Endothelial cell of umbilical vein (primary cell): ENCODE measurements around the gene BRAT1. TPM values are rescaled to one million over a fixed set of nuclear protein-coding genes. Genes with fewer than 3 reads are reported as not detected.

Source experiments
- BruUV-seq: library from RNA; stranded (reverse); fragments of 400-500 nt; replicated peaks from 2 replicates; lab custom pipeline; 2021; lab: Mats Ljungman, UMichigan
- CTCF ChIA-PET: fragments of 300-600, 350-600 bp; sonication (Branson Sonifier 250); formaldehyde crosslinking; loops from one replicate; lab custom pipeline; 2021; ENCODE audit warnings: antibody characterized with exemption, inconsistent platforms; lab: Charles Lee
- POLR2A ChIA-PET: fragments of 300-600, 350-600 bp; sonication (Branson Sonifier 250); formaldehyde crosslinking; loops from one replicate; lab custom pipeline; 2021; ENCODE audit warnings: antibody characterized with exemption, inconsistent platforms; lab: Charles Lee
- DNase-seq: peaks from one replicate; pipeline ENCODE4 v3.0.0-alpha.2; 2011; ENCODE audit warnings: low read depth, low spot score
- FAIRE-seq: peaks from 2 replicates; lab custom pipeline; 2011; peaks lifted over from hg19 to GRCh38; lab: Jason Lieb, UNC
- H2AFZ ChIP-seq: 2 replicates; pipeline ENCODE4 v1.6.0; 2012; ENCODE audit warnings: low read depth, low read length, control low read depth, inconsistent platforms
- H3K27ac ChIP-seq: 2 replicates; pipeline ENCODE4 v1.5.1; 2011; ENCODE audit warnings: low read depth, mild to moderate bottlenecking, control low read depth, low read length, moderate library complexity; ENCODE audit not compliant: insufficient read depth
- H3K27me3 ChIP-seq, 2 experiments: 2 replicates each; pipeline versions ENCODE4 v1.6.0 to v1.6.1; 2011; ENCODE audit warnings: low read length in 2 of 2, mixed read lengths in 1 of 2; ENCODE audit not compliant: control insufficient read depth in 2 of 2, insufficient read depth in 2 of 2
- H3K36me3 ChIP-seq, 2 experiments: 2 replicates in 1 of 2; 3 replicates in 1 of 2; pipeline ENCODE4 v1.5.1; 2011; ENCODE audit warnings: low read length in 2 of 2, mild to moderate bottlenecking in 1 of 2, moderate library complexity in 1 of 2; ENCODE audit not compliant: control insufficient read depth in 2 of 2, insufficient read depth in 2 of 2; ENCODE audit errors: extremely low read depth in 1 of 2
- H3K4me1 ChIP-seq: 3 replicates; pipeline ENCODE4 v1.5.1; 2011; ENCODE audit warnings: mild to moderate bottlenecking, low read length; ENCODE audit not compliant: control insufficient read depth, insufficient read depth; ENCODE audit errors: extremely low read depth
- H3K4me2 ChIP-seq: 2 replicates; pipeline ENCODE4 v1.6.1; 2011; ENCODE audit warnings: low read length, control low read depth, mixed read lengths; ENCODE audit not compliant: insufficient read depth
- H3K4me3 ChIP-seq, 3 experiments: fragments of 200-600 bp in 1 of 3; sonication (generic), shearing (Covaris generic) in 1 of 3; replicated peaks in 1 of 3; 2 replicates each; pipeline ENCODE4 v1.5.1; 2011 to 2016; ENCODE audit warnings: control low read depth in 3 of 3, low read length in 3 of 3, mild to moderate bottlenecking in 2 of 3, inconsistent platforms in 1 of 3, low read depth in 1 of 3, moderate library complexity in 1 of 3; ENCODE audit not compliant: insufficient read depth in 1 of 3
- H3K79me2 ChIP-seq: 2 replicates; pipeline ENCODE4 v1.6.0; 2012; ENCODE audit warnings: low read length, inconsistent platforms; ENCODE audit not compliant: control insufficient read depth, insufficient read depth
- H3K9ac ChIP-seq: replicated peaks from 2 replicates; pipeline ENCODE3; 2011; ENCODE audit warnings: low read length, control low read depth; ENCODE audit not compliant: insufficient read depth; ENCODE audit errors: extremely low read depth
- H3K9me1 ChIP-seq: replicated peaks from 3 replicates; pipeline ENCODE4 v1.6.0; 2011; ENCODE audit warnings: mild to moderate bottlenecking, low read length; ENCODE audit not compliant: control insufficient read depth, insufficient read depth; ENCODE audit errors: extremely low read depth
- H3K9me3 ChIP-seq: replicated peaks from 2 replicates; pipeline ENCODE4 v1.5.1; 2012; ENCODE audit warnings: low read length, inconsistent platforms; ENCODE audit not compliant: control insufficient read depth, insufficient read depth
- H4K20me1 ChIP-seq: replicated peaks from 2 replicates; pipeline ENCODE3; 2011; ENCODE audit warnings: mild to moderate bottlenecking, low read length; ENCODE audit not compliant: control insufficient read depth, insufficient read depth; ENCODE audit errors: extremely low read depth
- CTCF ChIP-seq, 2 donors: IDR thresholded peaks; 1 replicate in 1 of 2; 2 replicates in 1 of 2; pipeline ENCODE4 v1.5.1; 2011; ENCODE audit warnings: low read length in 2 of 2, mild to moderate bottlenecking in 2 of 2, moderate library complexity in 2 of 2, control low read depth in 1 of 2, inconsistent platforms in 1 of 2, low read depth in 1 of 2; ENCODE audit not compliant: insufficient read depth in 1 of 2; ENCODE audit errors: extremely low read depth in 1 of 2
- EZH2 ChIP-seq: IDR thresholded peaks from 2 replicates; pipeline ENCODE4 v1.6.1; 2012; ENCODE audit warnings: borderline replicate concordance, low read depth, mild to moderate bottlenecking, moderate library complexity, low read length, inconsistent platforms; ENCODE audit not compliant: severe bottlenecking
- FOS ChIP-seq: IDR thresholded peaks from 2 replicates; pipeline ENCODE4 v1.6.1; 2011; ENCODE audit warnings: mild to moderate bottlenecking, low read length, moderate library complexity, borderline replicate concordance; ENCODE audit not compliant: insufficient read depth
- GATA2 ChIP-seq: IDR thresholded peaks from 2 replicates; pipeline ENCODE4 v1.7.0; 2011; ENCODE audit warnings: low read depth, mild to moderate bottlenecking, moderate library complexity, mixed read lengths, low read length; ENCODE audit not compliant: insufficient read length, insufficient read depth
- JUN ChIP-seq: IDR thresholded peaks from 2 replicates; pipeline ENCODE4 v1.6.1; 2011; ENCODE audit warnings: borderline replicate concordance, low read depth; ENCODE audit not compliant: insufficient read length, insufficient read depth
- MAX ChIP-seq: IDR thresholded peaks from 2 replicates; pipeline ENCODE4 v1.6.1; 2011; ENCODE audit not compliant: insufficient read depth, insufficient read length
- MYC ChIP-seq: IDR thresholded peaks from one replicate; pipeline ENCODE4 v1.6.1; 2011; ENCODE audit warnings: mild to moderate bottlenecking, low read depth, low read length
- POLR2A ChIP-seq: IDR thresholded peaks from 2 replicates; pipeline ENCODE4 v1.6.1; 2012; ENCODE audit warnings: low read depth, mild to moderate bottlenecking, control low read depth, low read length
- POLR2AphosphoS5 ChIP-seq: IDR thresholded peaks from 2 replicates; pipeline ENCODE4 v1.6.1; 2012; ENCODE audit warnings: low read depth, mild to moderate bottlenecking, control low read depth, low read length, moderate library complexity; ENCODE audit not compliant: insufficient read depth
- dilution Hi-C: fragments of 300-500 bp; cut with MboI; formaldehyde crosslinking; loops from one replicate; pipeline ENCODE4 v1.15.0; 2019; ENCODE audit warnings: low sequenced_read_pairs; ENCODE audit not compliant: extremely low pct_ligation_motif_present
- intact Hi-C: fragments of 100-400 bp; cut with micrococcal nuclease; formaldehyde crosslinking; loops from one replicate; pipeline ENCODE4 v1.10.0; 2022
- polyA plus RNA-seq, 4 experiments: library from polyadenylated mRNA; depleted of rRNA in 3 of 4; stranded (reverse) in 3 of 4; unstranded in 1 of 4; fragments of >200 nt; gene quantifications; 2 replicates each; pipeline versions ENCODE4 v1.2.1 to v1.2.3, GENCODE V29; 2011 to 2012; ENCODE audit warnings: missing spikeins in 1 of 4
- total RNA-seq: library from RNA; stranded (reverse); gene quantifications from 2 replicates; pipeline ENCODE4 v1.2.3, GENCODE V29; 2021

The BRAT1 gene
- total and polyA plus RNA-seq, 2 donors (not counting 3 experiments of a cell fraction or from before 2014, with no cell fraction given): 31.1 to 31.6 TPM

- Histone ChIP-seq H3K4me2 (no peak overlapping the region), H3K79me2 (no peaks in the 10 kb centered on the region), H3K27ac (no peak overlapping the region), H3K4me1 (no peaks in the 10 kb centered on the region), H4K20me1 (no peaks in the 10 kb centered on the region), H3K27me3 (no peaks in the 10 kb centered on the region), H3K36me3 (peaks cover 0 to 31% of the 10 kb centered on the region in 2 experiments), H3K4me3 (no peak overlapping the region), H3K9me3 (no peaks in the 10 kb centered on the region), H2AFZ (no peak overlapping the region), H3K9me1 (no peaks in the 10 kb centered on the region), H3K9ac (no peak overlapping the region)
- POLR2A ChIA-PET: interaction anchor here (0.6 kb wide), 1 partner anchor 10 kb away, joined by 3 read pairs; no protein-coding TSS in a partner anchor
- BruUV-seq: no TSS peak
- dilution Hi-C loops (no loop called here), intact Hi-C loops (no loop called here)
- DNase-seq: no peak
- TF ChIP-seq CTCF (IDR thresholded peaks at IDR 0.05; ENCODE audit: extremely low read depth in 1 of 2, insufficient read depth in 1 of 2, low read depth in 1 of 2, low read length in 2 of 2) (no peak), JUN (no peak), MAX (no peak), GATA2 (no peak), FOS (no peak), POLR2A (no peak), MYC (no peak), EZH2 (no peak), POLR2AphosphoS5 (no peak)
- no peak for FAIRE-seq
- CTCF ChIA-PET: interaction anchor here (0.5 to 1.8 kb wide), 2 partner anchors 8 to 70 kb away, joined by 3 to 6 read pairs; no protein-coding TSS in a partner anchor
Measured at GRCh38 chr7:2539031-2539911, 16.1 kb downstream of the BRAT1 start.
